ENCODE results near the gene CHRNA10.

- no peak for TF ChIP-seq CTCF (IDR thresholded peaks at IDR 0.05)
- no peak for TF ChIP-seq EZH2 (IDR thresholded peaks at IDR 0.05; ENCODE audit: borderline replicate concordance, insufficient read depth, low read depth, low read length, poor library complexity, severe bottlenecking)
These were observed 29.7 kb upstream of the CHRNA10 start for GRCh38 chr11:3700910-3701309.

All from B cell (primary cell).